ENCODE measurements around the gene FOXJ3.
"Not testable (repeated sequence)": the region's sequence is repeated elsewhere in the genome, so short reads cannot be mapped to it uniquely, and the experiment has no call there.

Gene FOXJ3

GRCh38 chr1:42231253-42231652 lies 103.8 kb downstream of the FOXJ3 start:
- no peaks in the 10 kb centered on the region for H3K4me1 Mint-ChIP-seq (ENCODE audit: low read depth)
- peaks cover 27% of the 10 kb centered on the region for H3K9me3 Mint-ChIP-seq
- peaks cover 24% of the 10 kb centered on the region for H3K36me3 Mint-ChIP-seq (ENCODE audit: low read depth)
- no peaks in the 10 kb centered on the region for H3K27me3 Mint-ChIP-seq
- intact Hi-C loops (cut with micrococcal nuclease): no loop called here
- H3K27ac Mint-ChIP-seq: no peak overlapping the region
- no peak overlapping the region for H3K4me3 Mint-ChIP-seq

DNA sequence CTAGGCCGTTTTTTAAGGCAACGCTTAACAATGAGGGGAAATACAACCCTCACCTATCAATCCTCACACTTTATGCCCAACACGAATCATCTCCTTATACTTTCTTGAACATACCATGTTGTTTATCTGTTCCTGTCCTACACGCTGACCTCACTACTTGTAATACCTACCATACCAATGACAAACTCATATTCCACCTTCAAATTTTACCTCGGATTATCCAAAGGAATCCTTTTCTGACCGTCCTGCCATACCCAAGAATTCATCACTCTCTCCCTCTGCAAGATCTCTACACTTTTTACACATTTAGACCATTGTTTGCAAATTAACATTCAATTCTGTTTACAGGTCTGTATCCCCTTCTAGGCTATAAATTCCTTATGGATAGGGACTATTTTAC lies 106.1 kb downstream of the FOXJ3 start:
- H3K4me3 Mint-ChIP-seq: no peak overlapping the region
- H3K27ac Mint-ChIP-seq: no peak overlapping the region
- peaks cover 8% of the 10 kb centered on the region for H3K36me3 Mint-ChIP-seq (ENCODE audit: low read depth)

GRCh38 chr1:42223036-42223435 lies 112.0 kb downstream of the FOXJ3 start:
- H3K4me3 Mint-ChIP-seq: no peak overlapping the region

More for the DNA sequence above, 106.1 kb downstream of the FOXJ3 start:
- Mint-ChIP-seq H3K4me1 (ENCODE audit: low read depth) (no peaks in the 10 kb centered on the region), H3K9me3 (peaks cover 4% of the 10 kb centered on the region), H3K27me3 (no peaks in the 10 kb centered on the region)
- intact Hi-C loops (cut with micrococcal nuclease): no loop called here

GRCh38 chr1:42221952-42222606 lies 113.0 kb downstream of the FOXJ3 start:
- Mint-ChIP-seq H3K9me3 (no peaks in the 10 kb centered on the region), H3K27ac (no peak overlapping the region), H3K36me3 (ENCODE audit: low read depth) (peaks cover 26% of the 10 kb centered on the region), H3K27me3 (no peaks in the 10 kb centered on the region), H3K4me1 (ENCODE audit: low read depth) (peaks cover 11% of the 10 kb centered on the region), H3K4me3 (no peak overlapping the region)
- intact Hi-C loops (cut with micrococcal nuclease): no loop called here

More at GRCh38 chr1:42223036-42223435, 112.0 kb downstream of the FOXJ3 start:
- peaks cover 11% of the 10 kb centered on the region for H3K4me1 Mint-ChIP-seq (ENCODE audit: low read depth)
- H3K27ac Mint-ChIP-seq: no peak overlapping the region
- H3K36me3 Mint-ChIP-seq (ENCODE audit: low read depth): peaks cover 20% of the 10 kb centered on the region
- H3K9me3 Mint-ChIP-seq: no peaks in the 10 kb centered on the region
- no peaks in the 10 kb centered on the region for H3K27me3 Mint-ChIP-seq
- intact Hi-C loops (cut with micrococcal nuclease): no loop called here

- H3K4me1 Mint-ChIP-seq (ENCODE audit: low read depth): peaks cover 11% of the 10 kb centered on the region
- no peaks in the 10 kb centered on the region for H3K9me3 Mint-ChIP-seq
- no peak overlapping the region for H3K4me3 Mint-ChIP-seq
- no peaks in the 10 kb centered on the region for H3K27me3 Mint-ChIP-seq
- intact Hi-C loops (cut with micrococcal nuclease): no loop called here
- peaks cover 26% of the 10 kb centered on the region for H3K36me3 Mint-ChIP-seq (ENCODE audit: low read depth)
- H3K27ac Mint-ChIP-seq: no peak overlapping the region
Observed at GRCh38 chr1:42221456-42221855, 113.6 kb downstream of the FOXJ3 start.

DNA sequence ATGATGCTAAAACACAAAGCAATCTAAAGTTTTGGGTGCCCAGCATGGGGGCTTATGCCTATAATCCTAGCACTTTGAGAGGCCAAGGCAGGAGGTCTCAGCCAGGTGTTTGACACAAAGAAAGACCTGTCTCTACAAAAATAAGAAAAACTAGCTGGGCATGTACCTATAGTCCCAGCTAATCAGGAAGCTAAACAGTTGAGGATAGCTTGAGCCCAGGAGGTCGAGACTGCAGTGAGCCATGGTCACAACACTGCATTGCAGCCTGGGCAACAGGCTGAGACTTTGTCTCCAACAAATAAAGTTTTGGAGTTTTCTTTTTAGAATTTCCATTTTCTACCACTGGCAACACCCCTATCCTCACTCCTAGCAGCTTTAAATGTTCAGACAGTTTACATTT lies 115.4 kb downstream of the FOXJ3 start:
- intact Hi-C loops (cut with micrococcal nuclease): no loop called here
- peaks cover 20% of the 10 kb centered on the region for H3K36me3 Mint-ChIP-seq (ENCODE audit: low read depth)

DNA sequence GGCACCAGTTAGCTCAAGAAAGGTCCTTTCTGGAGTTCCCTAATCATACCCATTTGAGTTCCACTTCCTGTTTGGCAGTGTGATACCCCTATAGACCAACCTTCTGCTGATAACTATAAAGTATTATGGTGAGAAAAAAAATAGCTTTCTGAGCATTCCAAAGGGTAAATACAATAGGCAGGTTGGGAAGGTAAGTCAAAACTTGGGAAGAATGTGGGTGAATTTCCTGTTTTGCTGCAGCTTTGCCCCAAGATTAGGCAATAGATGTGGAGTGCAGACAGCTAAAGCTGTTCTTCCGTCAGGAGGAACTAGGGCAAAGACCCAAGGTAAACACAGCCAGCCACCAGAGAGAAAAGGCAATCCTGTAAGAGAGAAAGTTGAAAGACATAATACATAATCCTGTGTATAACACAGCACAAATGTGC lies 120.6 kb downstream of the FOXJ3 start:
- Mint-ChIP-seq H3K4me1 (ENCODE audit: low read depth) (peaks cover 20% of the 10 kb centered on the region), H3K4me3 (no peak overlapping the region), H3K27me3 (no peaks in the 10 kb centered on the region), H3K9me3 (no peaks in the 10 kb centered on the region), H3K36me3 (ENCODE audit: low read depth) (peaks cover 21% of the 10 kb centered on the region), H3K27ac (peak overlapping the region; percentile 69)
- intact Hi-C loops (cut with micrococcal nuclease): no loop called here

More for the DNA sequence above, 115.4 kb downstream of the FOXJ3 start:
- no peaks in the 10 kb centered on the region for H3K9me3 Mint-ChIP-seq
- no peak overlapping the region for H3K27ac Mint-ChIP-seq
- H3K4me3 Mint-ChIP-seq: no peak overlapping the region
- no peaks in the 10 kb centered on the region for H3K27me3 Mint-ChIP-seq
- peaks cover 13% of the 10 kb centered on the region for H3K4me1 Mint-ChIP-seq (ENCODE audit: low read depth)

GRCh38 chr1:42211224-42211623 lies 123.8 kb downstream of the FOXJ3 start:
- peaks cover 24% of the 10 kb centered on the region for H3K36me3 Mint-ChIP-seq (ENCODE audit: low read depth)
- no peak overlapping the region for H3K4me3 Mint-ChIP-seq
- no peak overlapping the region for H3K27ac Mint-ChIP-seq
- peaks cover 16% of the 10 kb centered on the region for H3K4me1 Mint-ChIP-seq (ENCODE audit: low read depth)
- intact Hi-C loops (cut with micrococcal nuclease): no loop called here
- H3K27me3 Mint-ChIP-seq: no peaks in the 10 kb centered on the region
- no peaks in the 10 kb centered on the region for H3K9me3 Mint-ChIP-seq

- H3K9me3 Mint-ChIP-seq: no peaks in the 10 kb centered on the region
- no peak overlapping the region for H3K27ac Mint-ChIP-seq
- H3K4me3 Mint-ChIP-seq: no peak overlapping the region
- H3K27me3 Mint-ChIP-seq: no peaks in the 10 kb centered on the region
- intact Hi-C loops (cut with micrococcal nuclease): no loop called here
- peaks cover 16% of the 10 kb centered on the region for H3K4me1 Mint-ChIP-seq (ENCODE audit: low read depth)
- peaks cover 24% of the 10 kb centered on the region for H3K36me3 Mint-ChIP-seq (ENCODE audit: low read depth)
Observed at GRCh38 chr1:42210421-42211133, 124.5 kb downstream of the FOXJ3 start.

DNA sequence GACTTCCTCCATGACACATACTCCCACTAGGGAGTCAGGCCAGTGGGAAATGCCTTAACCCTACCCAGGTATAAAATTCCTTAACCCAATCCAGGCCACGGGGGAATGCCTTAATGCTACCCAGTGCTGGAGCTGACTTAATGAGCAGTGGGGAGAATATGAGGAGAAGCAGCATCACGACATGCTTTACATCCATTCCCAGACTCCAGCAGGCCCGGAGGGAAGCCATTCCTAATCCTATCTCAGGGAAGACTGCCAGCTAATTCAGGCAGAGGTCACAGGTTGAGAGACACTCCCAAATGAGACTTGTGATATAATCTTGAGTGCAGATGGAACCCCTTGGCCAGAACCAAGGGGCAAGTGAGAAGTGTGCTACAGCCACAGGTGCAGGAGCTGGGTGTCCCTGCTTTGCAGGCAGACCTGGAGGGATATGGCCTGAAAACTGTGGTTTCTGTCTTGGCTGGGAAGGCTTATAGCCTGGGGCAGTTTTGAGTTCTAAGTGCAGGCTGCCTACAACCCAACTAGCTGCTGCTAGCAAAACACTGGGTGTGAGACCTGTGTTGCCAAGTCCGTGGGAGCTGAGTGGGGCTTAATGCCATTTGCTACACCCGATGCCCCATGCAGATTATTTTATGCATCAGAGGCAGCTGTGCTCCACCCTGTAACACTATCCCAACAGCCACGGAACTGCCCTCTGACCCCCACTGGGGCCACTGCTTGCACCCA lies 125.3 kb downstream of the FOXJ3 start:
- Mint-ChIP-seq H3K4me3 (no peak overlapping the region), H3K4me1 (ENCODE audit: low read depth) (peaks cover 14% of the 10 kb centered on the region), H3K9me3 (no peaks in the 10 kb centered on the region), H3K27ac (no peak overlapping the region), H3K27me3 (no peaks in the 10 kb centered on the region), H3K36me3 (ENCODE audit: low read depth) (peaks cover 28% of the 10 kb centered on the region)
- intact Hi-C loops (cut with micrococcal nuclease): no loop called here

DNA sequence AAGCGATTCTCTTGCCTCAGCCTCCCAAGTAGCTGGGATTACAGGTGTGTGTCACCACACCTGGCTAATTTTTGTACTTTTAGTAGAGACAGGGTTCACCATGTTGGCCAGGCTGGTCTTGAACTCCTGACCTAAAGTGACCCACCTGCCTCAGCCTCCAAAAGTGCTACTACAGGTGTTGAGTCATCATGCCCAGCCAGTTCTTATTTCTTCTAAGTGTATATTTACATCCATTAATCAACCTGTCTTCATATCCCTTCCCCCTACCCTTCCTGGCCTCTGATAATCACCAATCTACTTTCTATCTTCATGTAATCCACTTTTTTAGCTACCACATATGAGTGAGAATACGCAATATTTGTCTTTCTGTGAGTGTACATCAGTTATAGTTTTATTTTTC lies 128.1 kb downstream of the FOXJ3 start:
- H3K27ac Mint-ChIP-seq; H3K4me1 Mint-ChIP-seq (ENCODE audit: low read depth); H3K27me3 Mint-ChIP-seq; H3K4me3 Mint-ChIP-seq; intact Hi-C loops (cut with micrococcal nuclease): not testable (repeated sequence)
- Mint-ChIP-seq H3K9me3 (peaks cover 13% of the 10 kb centered on the region), H3K36me3 (ENCODE audit: low read depth) (peaks cover 48% of the 10 kb centered on the region)

DNA sequence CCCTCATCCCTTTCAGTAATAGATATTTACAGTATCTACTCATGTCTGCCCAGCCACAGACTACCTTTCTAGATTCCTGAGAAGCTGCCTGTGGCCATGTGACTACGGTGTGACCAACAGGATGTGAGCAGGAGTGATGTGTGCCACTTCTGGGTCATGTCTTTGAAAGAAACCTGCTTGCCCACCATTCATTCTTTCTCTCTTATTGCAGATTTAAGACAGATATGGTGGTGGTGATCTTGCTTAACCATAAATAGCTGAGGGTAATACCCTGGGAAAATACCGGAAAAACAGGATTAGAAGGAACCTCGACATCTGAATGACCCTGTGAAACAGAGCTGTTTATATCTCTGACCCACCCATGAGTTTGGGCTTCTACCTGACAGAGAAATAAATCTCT lies 128.9 kb downstream of the FOXJ3 start:
- peaks cover 9% of the 10 kb centered on the region for H3K4me1 Mint-ChIP-seq (ENCODE audit: low read depth)
- no peak overlapping the region for H3K27ac Mint-ChIP-seq
- no peaks in the 10 kb centered on the region for H3K27me3 Mint-ChIP-seq

DNA sequence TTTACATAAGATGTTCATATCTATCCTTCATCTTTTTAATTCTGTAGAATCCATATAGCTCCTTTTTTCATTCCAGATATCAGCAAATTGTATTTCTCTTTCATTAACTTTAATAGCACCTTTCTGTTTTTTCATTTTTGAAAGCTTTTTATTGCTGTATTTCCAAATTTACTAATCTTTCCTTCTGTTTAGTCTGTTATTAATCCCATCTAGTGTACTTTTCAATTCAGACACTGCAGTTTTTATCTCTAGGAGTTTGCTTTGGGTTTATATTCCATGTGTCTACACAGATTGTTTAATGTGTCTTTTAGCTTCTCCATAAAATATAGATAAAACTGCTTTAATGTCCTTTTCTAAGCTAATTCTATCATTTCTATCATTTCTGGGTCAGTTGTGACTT lies 133.0 kb downstream of the FOXJ3 start:
- Mint-ChIP-seq H3K4me1 (ENCODE audit: low read depth) (no peaks in the 10 kb centered on the region), H3K36me3 (ENCODE audit: low read depth) (peaks cover 72% of the 10 kb centered on the region), H3K4me3 (no peak overlapping the region), H3K27ac (no peak overlapping the region), H3K27me3 (no peaks in the 10 kb centered on the region), H3K9me3 (peaks cover 16% of the 10 kb centered on the region)
- intact Hi-C loops (cut with micrococcal nuclease): no loop called here

More for the DNA sequence above, 128.9 kb downstream of the FOXJ3 start:
- peaks cover 16% of the 10 kb centered on the region for H3K9me3 Mint-ChIP-seq
- H3K4me3 Mint-ChIP-seq: no peak overlapping the region
- peaks cover 46% of the 10 kb centered on the region for H3K36me3 Mint-ChIP-seq (ENCODE audit: low read depth)
- intact Hi-C loops (cut with micrococcal nuclease): no loop called here

GRCh38 chr1:42198251-42198650 lies 136.8 kb downstream of the FOXJ3 start:
- Mint-ChIP-seq H3K27ac (no peak overlapping the region), H3K4me1 (ENCODE audit: low read depth) (no peaks in the 10 kb centered on the region), H3K9me3 (peaks cover 16% of the 10 kb centered on the region), H3K36me3 (ENCODE audit: low read depth) (peaks cover 57% of the 10 kb centered on the region), H3K4me3 (no peak overlapping the region), H3K27me3 (no peaks in the 10 kb centered on the region)
- intact Hi-C loops (cut with micrococcal nuclease): no loop called here

Measured in dendritic cell treated with granulocyte-macrophage colony-stimulating factor and Interleukin-4, amounts not matched to agents 40 ng/mL and 50 ng/mL, for 4 days (primary cell).